Smooth muscle cell (in vitro differentiated cells): Measurements from ENCODE around the gene UBC. TPM values are rescaled to one million over a fixed set of nuclear protein-coding genes. Genes with fewer than 3 reads are reported as not detected.
A peak's percentile ranks its signal among the peaks of the same experiment; 100 is the strongest.
"Not testable (repeated sequence)": the region's sequence is repeated elsewhere in the genome, so short reads cannot be mapped to it uniquely, and the experiment has no call there.

ENCODE experiments used
- DNase-seq: peaks from one replicate; lab custom pipeline; 2025; ENCODE audit not compliant: unreplicated experiment; lab: John Stamatoyannopoulos, UW
- H2AFZ ChIP-seq: fragments of 200-600 bp; sonication (generic); 2 replicates; pipeline ENCODE4 v1.6.0; 2016; ENCODE audit warnings: antibody characterized with exemption, low read depth, mild to moderate bottlenecking
- H3F3A ChIP-seq: fragments of 200-600 bp; sonication (generic); 2 replicates; pipeline ENCODE4 v1.6.0; 2017; ENCODE audit warnings: antibody characterized with exemption, low read depth
- H3K27ac ChIP-seq: fragments of 200-600 bp; sonication (generic); 2 replicates; pipeline ENCODE4 v1.5.1; 2016; ENCODE audit warnings: low read depth, mild to moderate bottlenecking
- H3K27me3 ChIP-seq: fragments of 200-600 bp; sonication (generic); 2 replicates; pipeline ENCODE4 v1.6.1; 2016; ENCODE audit warnings: low read depth, mild to moderate bottlenecking
- H3K36me3 ChIP-seq: fragments of 200-600 bp; sonication (generic); 2 replicates; pipeline ENCODE4 v1.5.1; 2016; ENCODE audit warnings: low read depth
- H3K4me1 ChIP-seq: fragments of 200-600 bp; sonication (generic); 2 replicates; pipeline ENCODE4 v1.5.1; 2016; ENCODE audit warnings: low read depth
- H3K4me2 ChIP-seq: fragments of 200-600 bp; sonication (generic); 2 replicates; pipeline ENCODE4 v1.6.0; 2016; ENCODE audit warnings: mild to moderate bottlenecking
- H3K4me3 ChIP-seq: fragments of 200-600 bp; sonication (generic); 2 replicates; pipeline ENCODE4 v1.5.1; 2016; ENCODE audit warnings: mild to moderate bottlenecking
- H3K79me2 ChIP-seq: fragments of 200-600 bp; sonication (generic); 2 replicates; pipeline ENCODE4 v1.6.0; 2016; ENCODE audit warnings: low read depth, mild to moderate bottlenecking
- H3K9ac ChIP-seq: fragments of 200-600 bp; sonication (generic); 2 replicates; pipeline ENCODE4 v1.6.0; 2016; ENCODE audit warnings: low read depth
- H3K9me3 ChIP-seq: fragments of 200-600 bp; sonication (generic); replicated peaks from 2 replicates; pipeline ENCODE4 v1.5.1; 2016; ENCODE audit warnings: low read depth
- H4K20me1 ChIP-seq: fragments of 200-600 bp; sonication (generic); 2 replicates; pipeline ENCODE4 v1.6.0; 2016; ENCODE audit warnings: low read depth
- WGBS: methylation state at CpG from one replicate; pipeline ENCODE4 v1.1.7; 2016; ENCODE audit warnings: low lambda C conversion rate; 5-methylcytosine and 5-hydroxymethylcytosine counted together
- polyA plus RNA-seq: library from polyadenylated mRNA; unstranded; fragments of >200 nt; fragmentation: Nextera tagmentation; extraction: Ambion mirVana; gene quantifications from 2 replicates; pipeline ENCODE4 v1.2.1, GENCODE V29; 2016
- total RNA-seq: library from RNA; depleted of rRNA; stranded (reverse); fragments of >200 nt; gene quantifications from 2 replicates; pipeline ENCODE4 v1.2.3, GENCODE V29; 2014
- TF ChIP-seq, protein P1 (sequence below): fragments of 200-600 bp; sonication (generic); IDR thresholded peaks from 2 replicates; pipeline ENCODE4 v1.5.1; 2017; ENCODE audit warnings: borderline replicate concordance, mild to moderate bottlenecking, antibody characterized with exemption; ENCODE audit not compliant: insufficient read depth, poor library complexity, severe bottlenecking

The UBC gene
- total and polyA plus RNA-seq, 2 experiments from 2014 or later: 1,322 to 1,327 TPM

- DNase-seq: no peak
Observed at GRCh38 chr12:124927201-124928094, 13.0 kb upstream of the UBC start.

GRCh38 chr12:124925782-124926181 is 11.3 kb upstream of the UBC start:
- not testable (repeated sequence) for H3K9ac ChIP-seq, H3K4me3 ChIP-seq
- 96% methylated on average over 7 of the region's 7 CpGs for WGBS

More at GRCh38 chr12:124927201-124928094, 13.0 kb upstream of the UBC start:
- Histone ChIP-seq H3K9ac (peak overlapping the region; percentile 87), H3K4me1 (peaks cover 6% of the 10 kb centered on the region), H3K9me3 (no peaks in the 10 kb centered on the region), H3K27me3 (no peaks in the 10 kb centered on the region), H3K4me2 (peak overlapping the region; percentile 88), H3K4me3 (peak overlapping the region; percentile 99), H3K27ac (peak overlapping the region; percentile 94), H3K79me2 (no peaks in the 10 kb centered on the region), H3F3A (peaks cover 19% of the 10 kb centered on the region), H4K20me1 (no peaks in the 10 kb centered on the region), H2AFZ (peak overlapping the region; percentile 78), H3K36me3 (no peaks in the 10 kb centered on the region)
- TF ChIP-seq, protein P1, sequence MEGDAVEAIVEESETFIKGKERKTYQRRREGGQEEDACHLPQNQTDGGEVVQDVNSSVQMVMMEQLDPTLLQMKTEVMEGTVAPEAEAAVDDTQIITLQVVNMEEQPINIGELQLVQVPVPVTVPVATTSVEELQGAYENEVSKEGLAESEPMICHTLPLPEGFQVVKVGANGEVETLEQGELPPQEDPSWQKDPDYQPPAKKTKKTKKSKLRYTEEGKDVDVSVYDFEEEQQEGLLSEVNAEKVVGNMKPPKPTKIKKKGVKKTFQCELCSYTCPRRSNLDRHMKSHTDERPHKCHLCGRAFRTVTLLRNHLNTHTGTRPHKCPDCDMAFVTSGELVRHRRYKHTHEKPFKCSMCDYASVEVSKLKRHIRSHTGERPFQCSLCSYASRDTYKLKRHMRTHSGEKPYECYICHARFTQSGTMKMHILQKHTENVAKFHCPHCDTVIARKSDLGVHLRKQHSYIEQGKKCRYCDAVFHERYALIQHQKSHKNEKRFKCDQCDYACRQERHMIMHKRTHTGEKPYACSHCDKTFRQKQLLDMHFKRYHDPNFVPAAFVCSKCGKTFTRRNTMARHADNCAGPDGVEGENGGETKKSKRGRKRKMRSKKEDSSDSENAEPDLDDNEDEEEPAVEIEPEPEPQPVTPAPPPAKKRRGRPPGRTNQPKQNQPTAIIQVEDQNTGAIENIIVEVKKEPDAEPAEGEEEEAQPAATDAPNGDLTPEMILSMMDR: no peak
- 1% methylated on average over 45 of the region's 45 CpGs for WGBS

DNA sequence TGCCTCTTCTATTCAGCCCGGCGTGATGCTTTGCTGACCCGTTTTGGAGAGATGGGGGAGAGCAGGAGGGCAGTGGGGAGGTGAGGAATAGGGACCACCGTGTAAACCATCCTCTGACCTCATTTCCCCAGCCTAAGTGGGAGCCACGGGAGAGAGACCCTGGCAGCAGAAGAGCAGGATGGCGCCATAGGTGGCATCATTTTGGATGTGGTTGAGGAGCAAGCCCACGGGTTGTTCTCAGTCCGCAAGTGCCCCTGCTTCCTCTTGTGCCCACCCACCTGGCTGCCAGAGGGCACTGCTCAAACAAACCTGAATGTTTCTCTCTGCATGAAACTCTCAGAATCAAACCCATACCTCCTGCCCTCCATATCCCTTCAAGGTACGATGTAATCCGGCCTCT is 10.7 kb upstream of the UBC start:
- WGBS: 92% methylated on average over 10 of the region's 10 CpGs
- H3K4me2 ChIP-seq: no peak overlapping the region
- DNase-seq: no peak

More at GRCh38 chr12:124925782-124926181, 11.3 kb upstream of the UBC start:
- not testable (repeated sequence) for H3K9me3 ChIP-seq, DNase-seq, H4K20me1 ChIP-seq, H3K27me3 ChIP-seq, H3K36me3 ChIP-seq, H2AFZ ChIP-seq, H3K27ac ChIP-seq, H3K79me2 ChIP-seq, H3K4me2 ChIP-seq
- Histone ChIP-seq H3K4me1 (peaks cover 13% of the 10 kb centered on the region), H3F3A (peaks cover 31% of the 10 kb centered on the region)

More for the DNA sequence above, 10.7 kb upstream of the UBC start:
- Histone ChIP-seq H3K4me3 (no peak overlapping the region), H3K79me2 (no peaks in the 10 kb centered on the region), H3F3A (peaks cover 34% of the 10 kb centered on the region), H3K9me3 (no peaks in the 10 kb centered on the region), H3K27ac (no peak overlapping the region), H3K36me3 (no peaks in the 10 kb centered on the region), H2AFZ (no peak overlapping the region), H3K4me1 (peaks cover 20% of the 10 kb centered on the region), H3K27me3 (no peaks in the 10 kb centered on the region), H4K20me1 (no peaks in the 10 kb centered on the region), H3K9ac (no peak overlapping the region)
- TF ChIP-seq, protein P1: no peak
